IMR-90 (cell line): ENCODE measurements around the gene ANO10. TPM values are rescaled to one million over a fixed set of nuclear protein-coding genes. Genes with fewer than 3 reads are reported as not detected.
"Not testable (repeated sequence)": the region's sequence is repeated elsewhere in the genome, so short reads cannot be mapped to it uniquely, and the experiment has no call there.

Source experiments
- ATAC-seq: fragments of 200-7000 bp; cut with Tn5 transposase; 2 replicates; pipeline ENCODE4 v1.9.1; 2020; ENCODE audit warnings: low read depth, mild to moderate bottlenecking, moderate library complexity
- BruUV-seq: library from RNA; stranded (reverse); fragments of 400-500 nt; replicated peaks from 2 replicates; lab custom pipeline; 2021; lab: Mats Ljungman, UMichigan
- CTCF ChIA-PET: fragments of 300-600 bp; formaldehyde crosslinking; extraction: SDS; loops from one replicate; lab custom pipeline; 2021; ENCODE audit warnings: antibody characterized with exemption; lab: Yijun Ruan, JAX
- POLR2A ChIA-PET: fragments of 300-600 bp; sonication (Branson Sonifier 250); formaldehyde crosslinking; loops from one replicate; lab custom pipeline; 2022; ENCODE audit warnings: antibody characterized with exemption; ENCODE audit not compliant: unreplicated experiment; lab: Charles Lee
- DNase-seq: peaks from one replicate; pipeline ENCODE4 v3.0.0; 2013
- H2AFZ ChIP-seq: replicated peaks from 2 replicates; pipeline ENCODE3; 2013; ENCODE audit warnings: low read length, mild to moderate bottlenecking; ENCODE audit not compliant: poor library complexity
- H2AK5ac ChIP-seq: 2 replicates; pipeline ENCODE4 v1.6.1; 2013; ENCODE audit warnings: low read depth, low read length, inconsistent platforms
- H2AK9ac ChIP-seq: replicated peaks from 2 replicates; pipeline ENCODE3; 2013; ENCODE audit warnings: mild to moderate bottlenecking, low read depth, low read length, moderate library complexity; ENCODE audit not compliant: poor library complexity
- H2BK120ac ChIP-seq: 2 replicates; pipeline ENCODE4 v1.6.1; 2013; ENCODE audit warnings: low read depth, low read length, inconsistent platforms
- H2BK15ac ChIP-seq: 3 replicates; pipeline ENCODE4 v1.6.1; 2013; ENCODE audit warnings: low read depth, low read length, inconsistent platforms
- H2BK20ac ChIP-seq: 2 replicates; pipeline ENCODE4 v1.6.1; 2013; ENCODE audit warnings: low read depth, mild to moderate bottlenecking, inconsistent platforms, low read length, moderate library complexity
- H2BK5ac ChIP-seq: 2 replicates; pipeline ENCODE4 v1.6.1; 2013; ENCODE audit warnings: mild to moderate bottlenecking, low read depth, low read length, inconsistent platforms; ENCODE audit not compliant: poor library complexity, severe bottlenecking
- H3K14ac ChIP-seq: replicated peaks from 2 replicates; pipeline ENCODE4 v1.6.1; 2013; ENCODE audit warnings: low read depth, low read length, inconsistent platforms
- H3K18ac ChIP-seq: 2 replicates; pipeline ENCODE4 v1.6.1; 2013; ENCODE audit warnings: low read depth, low read length, control low read depth
- H3K23ac ChIP-seq: 2 replicates; pipeline ENCODE4 v1.6.1; 2013; ENCODE audit warnings: low read depth, low read length, inconsistent platforms
- H3K27ac ChIP-seq: 2 replicates; pipeline ENCODE4 v1.5.1; 2013; ENCODE audit warnings: mild to moderate bottlenecking, control low read depth, low read length; ENCODE audit not compliant: insufficient read depth
- H3K27me3 ChIP-seq: 2 replicates; pipeline ENCODE4 v1.6.1; 2013; ENCODE audit warnings: low read length; ENCODE audit not compliant: control insufficient read depth, insufficient read depth
- H3K36me3 ChIP-seq: 2 replicates; pipeline ENCODE4 v1.6.1; 2013; ENCODE audit warnings: low read length, mixed read lengths; ENCODE audit not compliant: control insufficient read depth, insufficient read depth
- H3K4ac ChIP-seq: 2 replicates; pipeline ENCODE4 v1.6.1; 2013; ENCODE audit warnings: low read depth, low read length, inconsistent platforms
- H3K4me1 ChIP-seq: 2 replicates; pipeline ENCODE4 v1.6.1; 2013; ENCODE audit warnings: low read length, mixed read lengths; ENCODE audit not compliant: control insufficient read depth, insufficient read depth
- H3K4me2 ChIP-seq: 2 replicates; pipeline ENCODE4 v1.6.1; 2013; ENCODE audit warnings: low read depth, mild to moderate bottlenecking, control low read depth, low read length, moderate library complexity
- H3K4me3 ChIP-seq: 2 replicates; pipeline ENCODE4 v1.5.1; 2013; ENCODE audit warnings: low read depth, mild to moderate bottlenecking, control low read depth, low read length, moderate library complexity; ENCODE audit not compliant: insufficient read depth
- H3K56ac ChIP-seq: 2 replicates; pipeline ENCODE4 v1.6.1; 2013; ENCODE audit warnings: low read length, inconsistent platforms; ENCODE audit not compliant: insufficient read depth; ENCODE audit errors: extremely low read depth
- H3K79me1 ChIP-seq, 2 experiments: 2 replicates each; pipeline ENCODE4 v1.6.1; 2013; ENCODE audit warnings: low read length in 2 of 2, inconsistent platforms in 1 of 2, low read depth in 1 of 2
- H3K9ac ChIP-seq: 2 replicates; pipeline ENCODE4 v1.6.1; 2013; ENCODE audit warnings: low read depth, low read length, control low read depth
- H3K9me1 ChIP-seq: 2 replicates; pipeline ENCODE4 v1.6.1; 2013; ENCODE audit warnings: low read length, inconsistent platforms; ENCODE audit not compliant: insufficient read depth
- H3K9me3 ChIP-seq: 2 replicates; pipeline ENCODE4 v1.6.1; 2013; ENCODE audit warnings: low read length; ENCODE audit not compliant: control insufficient read depth, insufficient read depth
- H4K20me1 ChIP-seq: 2 replicates; pipeline ENCODE4 v1.6.1; 2013; ENCODE audit warnings: low read length, inconsistent platforms; ENCODE audit not compliant: insufficient read depth
- H4K5ac ChIP-seq: 2 replicates; pipeline ENCODE4 v1.6.1; 2013; ENCODE audit warnings: mild to moderate bottlenecking, low read depth, low read length, control low read depth
- H4K8ac ChIP-seq, 2 experiments: 2 replicates each; pipeline ENCODE4 v1.6.1; 2013; ENCODE audit warnings: low read depth in 2 of 2, low read length in 2 of 2, control low read depth in 1 of 2, inconsistent platforms in 1 of 2
- H4K91ac ChIP-seq: 2 replicates; pipeline ENCODE4 v1.6.1; 2013; ENCODE audit warnings: low read depth, low read length, inconsistent platforms; ENCODE audit not compliant: insufficient read depth
- WGBS, 2 experiments: methylation state at CpG; one replicate each; pipeline versions ENCODE4 v1.1.5 to v1.1.7; 2013; ENCODE audit warnings: missing lambda C conversion rate in 2 of 2; ENCODE audit not compliant: insufficient read length in 1 of 2; ENCODE audit errors: extremely low coverage in 2 of 2; 5-methylcytosine and 5-hydroxymethylcytosine counted together
- dilution Hi-C: fragments of 300-500 bp; cut with HindIII; formaldehyde crosslinking; loops from one replicate; pipeline ENCODE4 v1.14.3; 2018; ENCODE audit warnings: low sequenced_read_pairs; ENCODE audit not compliant: unreplicated experiment
- in situ Hi-C: fragments of 300-500 bp; cut with MboI; formaldehyde crosslinking; loops from 3 replicates; pipeline ENCODE4 v1.14.3; 2019; ENCODE audit warnings: low sequenced_read_pairs, inconsistent platforms, mixed read lengths
- intact Hi-C: fragments of 100-400 bp; cut with micrococcal nuclease; formaldehyde crosslinking; loops from 2 replicates; pipeline ENCODE4 v1.10.0; 2022
- polyA plus RNA-seq, 3 experiments: library from polyadenylated mRNA; depleted of rRNA; stranded (reverse); fragments of >200 nt; gene quantifications; 2 replicates each; pipeline ENCODE4 v1.2.3, GENCODE V29; 2012; ENCODE audit warnings: low replicate concordance in 1 of 3
- total RNA-seq: library from RNA; depleted of rRNA; stranded (reverse); fragments of >200 nt; gene quantifications from 2 replicates; pipeline ENCODE4 v1.2.3, GENCODE V29; 2012

ANO10 gene
- total and polyA plus RNA-seq, 2 of the 4 experiments (the other 2 are of a cell fraction), result 28.5 to 41.6 TPM

DNA sequence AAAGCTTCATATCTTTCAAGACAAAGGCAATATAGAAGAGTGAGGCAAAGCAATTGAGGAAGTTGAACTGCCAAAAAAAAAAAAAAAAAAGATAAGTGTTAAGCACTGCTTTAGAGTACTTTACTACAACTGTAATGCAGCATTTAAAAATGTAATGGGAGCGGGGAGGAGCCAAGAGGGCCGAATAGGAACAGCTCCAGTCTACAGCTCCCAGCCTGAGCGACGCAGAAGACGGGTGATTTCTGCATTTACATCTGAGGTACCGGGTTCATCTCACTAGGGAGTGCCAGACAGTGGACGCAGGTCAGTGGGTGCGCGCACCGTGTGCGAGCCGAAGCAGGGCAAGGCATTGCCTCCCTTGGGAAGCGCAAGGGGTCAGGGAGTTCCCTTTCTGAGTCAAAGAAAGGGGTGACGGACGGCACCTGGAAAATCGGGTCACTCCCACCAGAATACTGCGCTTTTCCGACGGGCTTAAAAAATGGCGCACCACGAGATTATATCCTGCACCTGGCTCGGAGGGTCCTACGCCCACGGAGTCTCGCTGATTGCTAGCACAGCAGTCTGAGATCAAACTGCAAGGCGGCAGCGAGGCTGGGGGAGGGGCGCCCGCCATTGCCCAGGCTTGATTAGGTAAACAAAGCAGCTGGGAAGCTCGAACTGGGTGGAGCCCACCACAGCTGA lies 56.0 kb downstream of the ANO10 start:
- dilution Hi-C loops, H2BK120ac ChIP-seq, BruUV-seq: not testable (repeated sequence)

More for the DNA sequence above, 56.0 kb downstream of the ANO10 start:
- H3K18ac ChIP-seq, H3K4me2 ChIP-seq, H2AFZ ChIP-seq, H4K91ac ChIP-seq, H3K23ac ChIP-seq, H2AK5ac ChIP-seq, H2BK5ac ChIP-seq, POLR2A ChIA-PET, H3K56ac ChIP-seq, H3K4me3 ChIP-seq, H3K27me3 ChIP-seq, ATAC-seq, H4K8ac ChIP-seq, H2BK15ac ChIP-seq, in situ Hi-C loops, H3K9me3 ChIP-seq, H3K14ac ChIP-seq, H3K4ac ChIP-seq, H2AK9ac ChIP-seq, H3K79me1 ChIP-seq, H3K4me1 ChIP-seq, intact Hi-C loops, CTCF ChIA-PET, H3K9ac ChIP-seq, H3K9me1 ChIP-seq, H2BK20ac ChIP-seq, DNase-seq, H4K5ac ChIP-seq, H3K27ac ChIP-seq, H4K20me1 ChIP-seq, H3K36me3 ChIP-seq: not testable (repeated sequence)
- no CpG with 5 or more reads among the region's 30 CpGs for WGBS, 2 experiments
